Measurements from ENCODE around the gene PRSS2.

DNA sequence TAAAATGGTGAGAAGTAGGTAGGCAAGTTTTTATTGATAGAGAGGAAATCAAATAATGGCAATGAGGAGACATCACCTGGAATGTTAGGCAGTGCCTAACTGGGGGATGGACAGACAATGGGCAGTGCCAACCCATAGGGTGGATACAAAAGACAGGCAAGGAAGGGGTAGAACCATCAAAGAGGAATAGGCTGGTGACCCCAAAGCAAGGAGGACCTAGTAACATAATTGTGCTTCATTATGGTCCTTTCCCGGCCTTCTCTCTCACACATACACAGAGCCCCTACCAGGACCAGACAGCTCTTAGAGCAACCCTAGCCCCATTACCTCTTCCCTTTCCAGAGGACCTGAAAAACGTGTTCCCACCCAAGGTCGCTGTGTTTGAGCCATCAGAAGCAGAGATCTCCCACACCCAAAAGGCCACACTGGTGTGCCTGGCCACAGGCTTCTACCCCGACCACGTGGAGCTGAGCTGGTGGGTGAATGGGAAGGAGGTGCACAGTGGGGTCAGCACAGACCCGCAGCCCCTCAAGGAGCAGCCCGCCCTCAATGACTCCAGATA is 30.0 kb downstream of the PRSS2 start:
- TF ChIP-seq, protein P1, sequence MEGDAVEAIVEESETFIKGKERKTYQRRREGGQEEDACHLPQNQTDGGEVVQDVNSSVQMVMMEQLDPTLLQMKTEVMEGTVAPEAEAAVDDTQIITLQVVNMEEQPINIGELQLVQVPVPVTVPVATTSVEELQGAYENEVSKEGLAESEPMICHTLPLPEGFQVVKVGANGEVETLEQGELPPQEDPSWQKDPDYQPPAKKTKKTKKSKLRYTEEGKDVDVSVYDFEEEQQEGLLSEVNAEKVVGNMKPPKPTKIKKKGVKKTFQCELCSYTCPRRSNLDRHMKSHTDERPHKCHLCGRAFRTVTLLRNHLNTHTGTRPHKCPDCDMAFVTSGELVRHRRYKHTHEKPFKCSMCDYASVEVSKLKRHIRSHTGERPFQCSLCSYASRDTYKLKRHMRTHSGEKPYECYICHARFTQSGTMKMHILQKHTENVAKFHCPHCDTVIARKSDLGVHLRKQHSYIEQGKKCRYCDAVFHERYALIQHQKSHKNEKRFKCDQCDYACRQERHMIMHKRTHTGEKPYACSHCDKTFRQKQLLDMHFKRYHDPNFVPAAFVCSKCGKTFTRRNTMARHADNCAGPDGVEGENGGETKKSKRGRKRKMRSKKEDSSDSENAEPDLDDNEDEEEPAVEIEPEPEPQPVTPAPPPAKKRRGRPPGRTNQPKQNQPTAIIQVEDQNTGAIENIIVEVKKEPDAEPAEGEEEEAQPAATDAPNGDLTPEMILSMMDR (IDR thresholded peaks at IDR 0.05; ENCODE audit: low read depth, low read length, poor library complexity, severe bottlenecking), result no peak
- no peak for TF ChIP-seq EZH2phosphoT487 (IDR thresholded peaks at IDR 0.05; ENCODE audit: borderline replicate concordance, low read length)
